B cell (primary cell): ENCODE data around the gene PARD6A. TPM values are rescaled to one million over a fixed set of nuclear protein-coding genes. Genes with fewer than 3 reads are reported as not detected.

Source experiments
- ATAC-seq: fragments of 200-7000 bp; cut with Tn5 transposase; one replicate; pipeline ENCODE4 v1.10.0; 2021; ENCODE audit warnings: low read depth, mild to moderate bottlenecking, moderate number of reproducible peaks, moderate library complexity
- CTCF ChIA-PET: fragments of 350-600 bp; sonication (Branson Sonifier 250); formaldehyde crosslinking; loops from one replicate; lab custom pipeline; 2021; ENCODE audit warnings: antibody characterized with exemption, inconsistent platforms; lab: Charles Lee
- POLR2A ChIA-PET: fragments of 350-600 bp; sonication (Branson Sonifier 250); formaldehyde crosslinking; loops from one replicate; lab custom pipeline; 2021; ENCODE audit warnings: antibody characterized with exemption; lab: Charles Lee
- DNase-seq: peaks from one replicate; pipeline ENCODE4 v3.0.0; 2013
- H2AFZ ChIP-seq: 2 replicates; pipeline ENCODE4 v1.6.1; 2012; ENCODE audit warnings: mild to moderate bottlenecking, low read depth, low read length; ENCODE audit not compliant: insufficient read depth, poor library complexity, severe bottlenecking
- H3K27ac ChIP-seq, 2 donors: 1 replicate in 1 of 2; 2 replicates in 1 of 2; pipeline ENCODE4 v1.5.1; 2012 to 2013; ENCODE audit warnings: low read length in 2 of 2, mild to moderate bottlenecking in 2 of 2, moderate library complexity in 1 of 2
- H3K27me3 ChIP-seq, 4 experiments: fragments of 200-600 bp in 1 of 4; sonication (generic) in 1 of 4; replicated peaks in 1 of 4; 1 replicate in 2 of 4; 2 replicates in 2 of 4; pipeline versions ENCODE4 v1.6.1 to v1.7.0; 2013 to 2016; ENCODE audit warnings: low read length in 3 of 4, mild to moderate bottlenecking in 2 of 4, mixed read lengths in 1 of 4, moderate library complexity in 1 of 4; ENCODE audit not compliant: insufficient read depth in 4 of 4, control insufficient read depth in 3 of 4; ENCODE audit errors: control extremely low read depth in 1 of 4
- H3K36me3 ChIP-seq, 2 experiments: replicated peaks in 1 of 2; 1 replicate in 1 of 2; 2 replicates in 1 of 2; pipeline versions ENCODE4 v1.6.1 to v1.7.1; 2013; ENCODE audit warnings: low read length in 1 of 2; ENCODE audit not compliant: insufficient read depth in 2 of 2, control insufficient read depth in 1 of 2; ENCODE audit errors: control extremely low read depth in 1 of 2, extremely low read depth in 1 of 2
- H3K4me1 ChIP-seq, 2 donors: fragments of 200-600 bp in 1 of 2; sonication (generic) in 1 of 2; 1 replicate in 1 of 2; 2 replicates in 1 of 2; pipeline versions ENCODE4 v1.5.1 to v1.6.1; 2013 to 2017; ENCODE audit warnings: low read length in 2 of 2; ENCODE audit not compliant: control insufficient read depth in 2 of 2, insufficient read depth in 2 of 2
- H3K4me2 ChIP-seq: replicated peaks from 2 replicates; pipeline ENCODE3; 2012; ENCODE audit warnings: mild to moderate bottlenecking, low read depth, low read length; ENCODE audit not compliant: poor library complexity, severe bottlenecking
- H3K4me3 ChIP-seq, 5 experiments: fragments of 200-600 bp in 1 of 5; sonication (generic) in 1 of 5; 1 replicate in 3 of 5; 2 replicates in 2 of 5; pipeline versions ENCODE4 v1.5.1 to v1.7.0; 2011 to 2016; ENCODE audit warnings: low read length in 4 of 5, mild to moderate bottlenecking in 4 of 5, low read depth in 2 of 5, control low read depth in 1 of 5, moderate library complexity in 1 of 5; ENCODE audit not compliant: insufficient read depth in 1 of 5; ENCODE audit errors: control extremely low read depth in 1 of 5, extremely low read depth in 1 of 5
- H3K79me2 ChIP-seq: fragments of 200-600 bp; sonication (generic); one replicate; pipeline ENCODE4 v1.6.0; 2016; ENCODE audit warnings: low read length; ENCODE audit not compliant: control insufficient read depth, insufficient read depth
- H3K9ac ChIP-seq: fragments of 200-600 bp; sonication (generic); 2 replicates; pipeline ENCODE4 v1.6.1; 2017; ENCODE audit warnings: mild to moderate bottlenecking, low read length, moderate library complexity
- H3K9me3 ChIP-seq, 3 donors: one replicate each; pipeline versions ENCODE4 v1.6.1 to v1.7.1; 2013; ENCODE audit warnings: low read length in 2 of 3; ENCODE audit not compliant: control insufficient read depth in 2 of 3, insufficient read depth in 1 of 3; ENCODE audit errors: control extremely low read depth in 1 of 3
- H4K20me1 ChIP-seq: 2 replicates; pipeline ENCODE4 v1.6.0; 2012; ENCODE audit warnings: mild to moderate bottlenecking, low read length; ENCODE audit not compliant: insufficient read depth, control insufficient read depth, poor library complexity, severe bottlenecking
- H3K27ac Mint-ChIP-seq: one replicate; pipeline ENCODE4 v1.8.0; 2021; ENCODE audit warnings: mixed read lengths
- H3K27me3 Mint-ChIP-seq: one replicate; pipeline ENCODE4 v1.8.0; 2021; ENCODE audit warnings: mixed read lengths
- H3K4me1 Mint-ChIP-seq: one replicate; pipeline ENCODE4 v1.8.0; 2021; ENCODE audit warnings: mixed read lengths
- H3K4me3 Mint-ChIP-seq: one replicate; pipeline ENCODE4 v1.8.0; 2021; ENCODE audit warnings: mixed read lengths
- H3K9me3 Mint-ChIP-seq: one replicate; pipeline ENCODE4 v1.8.0; 2022; ENCODE audit warnings: mixed read lengths; ENCODE audit not compliant: insufficient read depth
- EZH2 ChIP-seq: IDR thresholded peaks from 2 replicates; pipeline ENCODE4 v1.6.1; 2012; ENCODE audit warnings: borderline replicate concordance, low read depth, mild to moderate bottlenecking, moderate library complexity, low read length; ENCODE audit not compliant: insufficient read depth, poor library complexity, severe bottlenecking
- WGBS: methylation state at CpG from one replicate; pipeline ENCODE4 v1.1.5; 2013; ENCODE audit warnings: missing lambda C conversion rate; ENCODE audit not compliant: insufficient coverage; 5-methylcytosine and 5-hydroxymethylcytosine counted together
- intact Hi-C: fragments of 100-400 bp; cut with micrococcal nuclease; formaldehyde crosslinking; loops from one replicate; pipeline ENCODE4 v1.10.0; 2022
- polyA plus RNA-seq: library from polyadenylated mRNA; depleted of rRNA; stranded (reverse); fragments of >200 nt; gene quantifications from 2 replicates; pipeline ENCODE4 v1.2.3, GENCODE V29; 2012
- total RNA-seq, 2 donors: library from RNA; stranded (reverse); fragments of 120-200 nt in 1 of 2; gene quantifications; 1 replicate in 1 of 2; 2 replicates in 1 of 2; pipeline versions ENCODE4 v1.2.3 to v1.2.4, GENCODE V29; 2013 to 2022
- TF ChIP-seq, protein P1 (sequence below): fragments of 200-600 bp; IDR thresholded peaks from one replicate; pipeline ENCODE4 v1.8.0; 2022; ENCODE audit warnings: antibody characterized with exemption, mild to moderate bottlenecking

Gene PARD6A
- total and polyA plus RNA-seq, 2 donors (not counting 1 experiment from before 2014, with no cell fraction given), result 14.8 to 15.9 TPM

DNA sequence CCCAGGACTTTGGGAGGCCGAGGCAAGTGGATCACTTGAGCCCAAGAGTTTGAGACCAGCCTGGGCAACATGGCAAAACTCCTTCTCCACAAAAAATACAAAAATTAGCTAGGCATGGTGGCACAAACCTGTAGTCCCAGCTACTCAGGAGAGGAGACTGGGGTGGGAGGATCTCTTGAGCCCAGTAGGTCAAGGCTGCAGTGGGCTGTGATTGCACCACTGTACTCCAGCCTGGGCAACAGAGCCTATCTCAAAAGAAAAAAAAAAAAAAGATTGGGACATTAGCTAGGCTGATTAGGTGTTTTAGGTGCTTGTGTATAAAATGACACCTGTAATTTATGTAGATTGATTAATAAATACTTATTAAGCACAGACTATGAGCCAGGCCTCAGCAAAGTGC lies 48.3 kb downstream of the PARD6A start:
- H3K27me3 ChIP-seq, result no peaks in the 10 kb centered on the region
- POLR2A ChIA-PET, result no interaction called here
- H3K36me3 ChIP-seq, result no peaks in the 10 kb centered on the region
- no peak for TF ChIP-seq EZH2
- TF ChIP-seq, protein P1, sequence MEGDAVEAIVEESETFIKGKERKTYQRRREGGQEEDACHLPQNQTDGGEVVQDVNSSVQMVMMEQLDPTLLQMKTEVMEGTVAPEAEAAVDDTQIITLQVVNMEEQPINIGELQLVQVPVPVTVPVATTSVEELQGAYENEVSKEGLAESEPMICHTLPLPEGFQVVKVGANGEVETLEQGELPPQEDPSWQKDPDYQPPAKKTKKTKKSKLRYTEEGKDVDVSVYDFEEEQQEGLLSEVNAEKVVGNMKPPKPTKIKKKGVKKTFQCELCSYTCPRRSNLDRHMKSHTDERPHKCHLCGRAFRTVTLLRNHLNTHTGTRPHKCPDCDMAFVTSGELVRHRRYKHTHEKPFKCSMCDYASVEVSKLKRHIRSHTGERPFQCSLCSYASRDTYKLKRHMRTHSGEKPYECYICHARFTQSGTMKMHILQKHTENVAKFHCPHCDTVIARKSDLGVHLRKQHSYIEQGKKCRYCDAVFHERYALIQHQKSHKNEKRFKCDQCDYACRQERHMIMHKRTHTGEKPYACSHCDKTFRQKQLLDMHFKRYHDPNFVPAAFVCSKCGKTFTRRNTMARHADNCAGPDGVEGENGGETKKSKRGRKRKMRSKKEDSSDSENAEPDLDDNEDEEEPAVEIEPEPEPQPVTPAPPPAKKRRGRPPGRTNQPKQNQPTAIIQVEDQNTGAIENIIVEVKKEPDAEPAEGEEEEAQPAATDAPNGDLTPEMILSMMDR, result no peak
- no peak overlapping the region for H2AFZ ChIP-seq
- no peaks in the 10 kb centered on the region for H4K20me1 ChIP-seq
- no peak overlapping the region for H3K4me2 ChIP-seq
- CTCF ChIA-PET, result no interaction called here
- ATAC-seq, result no peak
- H3K27me3 Mint-ChIP-seq, result no peaks in the 10 kb centered on the region
- no peaks in the 10 kb centered on the region for H3K4me1 ChIP-seq
- H3K9me3 Mint-ChIP-seq, result no peaks in the 10 kb centered on the region
- H3K27ac ChIP-seq, result no peak overlapping the region
- H3K4me3 ChIP-seq, result no peak overlapping the region
- peaks cover 47% of the 10 kb centered on the region for H3K79me2 ChIP-seq
- no peaks in the 10 kb centered on the region for H3K9me3 ChIP-seq
- 100% methylated on average over 1 of the region's 1 CpG for WGBS
- no peak overlapping the region for H3K4me3 Mint-ChIP-seq
- H3K4me1 Mint-ChIP-seq, result peaks cover 9% of the 10 kb centered on the region
- intact Hi-C loops, result no loop called here
- DNase-seq, result no peak
- H3K9ac ChIP-seq, result no peak overlapping the region
- H3K27ac Mint-ChIP-seq, result no peak overlapping the region

GRCh38 chr16:67710607-67711006 lies 49.8 kb downstream of the PARD6A start:
- H3K27ac Mint-ChIP-seq, result no peak overlapping the region
- intact Hi-C loops, result no loop called here
- no peaks in the 10 kb centered on the region for H3K27me3 Mint-ChIP-seq
- ChIA-PET POLR2A (interaction anchor here (0.6 kb wide), 1 partner anchor 25 kb away, joined by 3 read pairs; no protein-coding TSS in a partner anchor), CTCF (no interaction called here)
- no peak overlapping the region for H3K27ac ChIP-seq
- no peaks in the 10 kb centered on the region for H3K9me3 Mint-ChIP-seq
- no peaks in the 10 kb centered on the region for H3K9me3 ChIP-seq
- H3K4me1 Mint-ChIP-seq, result peaks cover 9% of the 10 kb centered on the region
- no peak for ATAC-seq
- DNase-seq, result no peak
- no peaks in the 10 kb centered on the region for H3K36me3 ChIP-seq
- peaks cover 54% of the 10 kb centered on the region for H3K79me2 ChIP-seq
- no peak overlapping the region for H3K4me3 ChIP-seq
- H4K20me1 ChIP-seq, result no peaks in the 10 kb centered on the region
- H3K9ac ChIP-seq, result no peak overlapping the region
- no peak for TF ChIP-seq EZH2
- TF ChIP-seq, protein P1, result no peak
- 92% methylated on average over 2 of the region's 6 CpGs for WGBS
- H3K4me1 ChIP-seq, result no peaks in the 10 kb centered on the region
- H3K27me3 ChIP-seq, result no peaks in the 10 kb centered on the region
- H2AFZ ChIP-seq, result no peak overlapping the region
- H3K4me3 Mint-ChIP-seq, result no peak overlapping the region
- H3K4me2 ChIP-seq, result no peak overlapping the region

Other genes starting within 250 kb of the PARD6A start
- 2.4 and 2.8 TPM in 2 replicates for gene ZDHHC1, start 244.5 kb upstream of the PARD6A start, total RNA-seq
- 0.58 and 0.71 TPM in 2 replicates for gene ZDHHC1, start 244.5 kb upstream of the PARD6A start, polyA plus RNA-seq
- gene HSD11B2, start 229.8 kb upstream of the PARD6A start, total RNA-seq, result not detected in 2 replicates
- 0.06 and 0.09 TPM in 2 replicates for gene HSD11B2, start 229.8 kb upstream of the PARD6A start, polyA plus RNA-seq
- gene ATP6V0D1, start 179.8 kb upstream of the PARD6A start, total RNA-seq, result 59.7 and 62.1 TPM in 2 replicates
- gene ATP6V0D1, start 179.8 kb upstream of the PARD6A start, polyA plus RNA-seq, result 56.3 and 91.0 TPM in 2 replicates
- not detected in 2 replicates for gene AGRP, start 177.4 kb upstream of the PARD6A start, total RNA-seq
- not detected in 2 replicates for gene AGRP, start 177.4 kb upstream of the PARD6A start, polyA plus RNA-seq
- 363 and 382 TPM in 2 replicates for gene RIPOR1, start 132.1 kb upstream of the PARD6A start, total RNA-seq
- gene RIPOR1, start 132.1 kb upstream of the PARD6A start, polyA plus RNA-seq, result 124 and 177 TPM in 2 replicates
- 78.4 and 80.6 TPM in 2 replicates for gene CTCF, start 98.4 kb upstream of the PARD6A start, total RNA-seq
- gene CTCF, start 98.4 kb upstream of the PARD6A start, polyA plus RNA-seq, result 42.7 and 55.2 TPM in 2 replicates
- 167 and 170 TPM in 2 replicates for gene CARMIL2, start 15.8 kb upstream of the PARD6A start, total RNA-seq
- gene CARMIL2, start 15.8 kb upstream of the PARD6A start, polyA plus RNA-seq, result 169 and 235 TPM in 2 replicates
- gene ACD, start 700 bp upstream of the PARD6A start, total RNA-seq, result 47.6 and 58.1 TPM in 2 replicates
- 60.2 and 71.4 TPM in 2 replicates for gene ACD, start 700 bp upstream of the PARD6A start, polyA plus RNA-seq
- gene ENKD1, start 5.8 kb downstream of the PARD6A start, total RNA-seq, result 12.8 and 14.3 TPM in 2 replicates
- 12.6 and 13.3 TPM in 2 replicates for gene ENKD1, start 5.8 kb downstream of the PARD6A start, polyA plus RNA-seq
- gene C16orf86, start 5.9 kb downstream of the PARD6A start, total RNA-seq, result 8.7 and 9.9 TPM in 2 replicates
- 13.3 and 18.0 TPM in 2 replicates for gene C16orf86, start 5.9 kb downstream of the PARD6A start, polyA plus RNA-seq
- 18.1 and 18.2 TPM in 2 replicates for gene GFOD2, start 58.4 kb downstream of the PARD6A start, total RNA-seq
- 9.5 and 11.9 TPM in 2 replicates for gene GFOD2, start 58.4 kb downstream of the PARD6A start, polyA plus RNA-seq
- 32.2 and 33.1 TPM in 2 replicates for gene RANBP10, start 145.6 kb downstream of the PARD6A start, total RNA-seq
- 26.8 and 29.0 TPM in 2 replicates for gene RANBP10, start 145.6 kb downstream of the PARD6A start, polyA plus RNA-seq
- gene TSNAXIP1, start 145.9 kb downstream of the PARD6A start, total RNA-seq, result 1.1 and 1.2 TPM in 2 replicates
- gene TSNAXIP1, start 145.9 kb downstream of the PARD6A start, polyA plus RNA-seq, result 0.97 and 1.2 TPM in 2 replicates
- gene THAP11, start 181.4 kb downstream of the PARD6A start, total RNA-seq, result 42.7 and 44.0 TPM in 2 replicates
- gene THAP11, start 181.4 kb downstream of the PARD6A start, polyA plus RNA-seq, result 12.0 and 24.4 TPM in 2 replicates
- 42.8 and 50.1 TPM in 2 replicates for gene NUTF2, start 186.0 kb downstream of the PARD6A start, total RNA-seq
- 39.6 and 87.3 TPM in 2 replicates for gene NUTF2, start 186.0 kb downstream of the PARD6A start, polyA plus RNA-seq
- gene CENPT, start 186.7 kb downstream of the PARD6A start, total RNA-seq, result 75.0 and 82.7 TPM in 2 replicates
- 165 and 169 TPM in 2 replicates for gene CENPT, start 186.7 kb downstream of the PARD6A start, polyA plus RNA-seq
- 83.3 and 95.1 TPM in 2 replicates for gene EDC4, start 212.1 kb downstream of the PARD6A start, total RNA-seq
- 84.5 and 92.0 TPM in 2 replicates for gene EDC4, start 212.1 kb downstream of the PARD6A start, polyA plus RNA-seq
- 2.1 and 2.8 TPM in 2 replicates for gene NRN1L, start 223.9 kb downstream of the PARD6A start, total RNA-seq
- gene NRN1L, start 223.9 kb downstream of the PARD6A start, polyA plus RNA-seq, result 4.1 and 4.2 TPM in 2 replicates
- 29.1 TPM in 2 replicates for gene PSKH1, start 232.3 kb downstream of the PARD6A start, total RNA-seq
- gene PSKH1, start 232.3 kb downstream of the PARD6A start, polyA plus RNA-seq, result 13.0 and 20.1 TPM in 2 replicates